Gastroesophageal sphincter (tissue), 4 donors: ENCODE data around the gene MOB3A. TPM values are rescaled to one million over a fixed set of nuclear protein-coding genes. Genes with fewer than 3 reads are reported as not detected.

Experiments
- ATAC-seq: fragments of 150-250 bp; one replicate; pipeline ENCODE4 v1.9.1; 2016; ENCODE audit warnings: mild to moderate bottlenecking, moderate library complexity
- H3K27ac ChIP-seq, 4 donors: fragments of 200-600 bp; sonication (generic) in 3 of 4; 1 replicate in 3 of 4; 2 replicates in 1 of 4; pipeline ENCODE4 v1.5.1; 2016 to 2019
- H3K27me3 ChIP-seq: fragments of 200-600 bp; sonication (generic); one replicate; pipeline ENCODE4 v1.5.1; 2019
- H3K36me3 ChIP-seq, 2 donors: fragments of 200-600 bp; sonication (generic); one replicate each; pipeline ENCODE4 v1.5.1; 2019; ENCODE audit warnings: control low read depth in 1 of 2
- H3K4me1 ChIP-seq, 3 donors: fragments of 200-600 bp; sonication (generic); 1 replicate in 2 of 3; 2 replicates in 1 of 3; pipeline ENCODE4 v1.5.1; 2016 to 2019; ENCODE audit warnings: control low read depth in 2 of 3
- H3K4me3 ChIP-seq, 2 donors: fragments of 200-600 bp; sonication (generic); one replicate each; pipeline ENCODE4 v1.5.1; 2019; ENCODE audit warnings: mild to moderate bottlenecking in 1 of 2, moderate library complexity in 1 of 2
- H3K9me3 ChIP-seq, 3 donors: fragments of 200-600 bp; sonication (generic); one replicate each; pipeline ENCODE4 v1.5.1; 2017 to 2019; ENCODE audit warnings: control low read depth in 2 of 3
- EP300 ChIP-seq: sonication (generic); formaldehyde crosslinking; IDR thresholded peaks from one replicate; pipeline ENCODE4 v1.6.1; 2017; ENCODE audit warnings: antibody characterized with exemption, mild to moderate bottlenecking
- POLR2A ChIP-seq, 2 donors: fragments of 450-650 bp; IDR thresholded peaks; one replicate each; pipeline ENCODE4 v1.6.1; 2017; ENCODE audit warnings: antibody characterized with exemption in 2 of 2, mild to moderate bottlenecking in 2 of 2, moderate library complexity in 1 of 2
- POLR2AphosphoS5 ChIP-seq: sonication (generic); formaldehyde crosslinking; IDR thresholded peaks from one replicate; pipeline ENCODE4 v1.6.1; 2017; ENCODE audit warnings: antibody characterized with exemption
- WGBS, 2 donors: methylation state at CpG; one replicate each; pipeline ENCODE4 v1.1.5; 2018; ENCODE audit warnings: low coverage in 1 of 2; 5-methylcytosine and 5-hydroxymethylcytosine counted together
- total RNA-seq, 4 donors: library from RNA; depleted of rRNA; stranded (reverse); fragments of >200 nt; gene quantifications; one replicate each; pipeline ENCODE4 v1.1.0, GENCODE V29; 2016
- TF ChIP-seq, protein P1 (sequence below), 4 experiments: fragments of 200-600 bp in 2 of 4; fragments of 450-650 bp in 2 of 4; sonication (generic) in 1 of 4; IDR thresholded peaks; one replicate each; pipeline ENCODE4 v1.5.1; 2017 to 2019; ENCODE audit warnings: antibody characterized with exemption in 4 of 4, mild to moderate bottlenecking in 2 of 4, moderate library complexity in 2 of 4

MOB3A gene
- total RNA-seq, 4 donors from 2014 or later = 29.0 to 69.9 (median 38.6) TPM

DNA sequence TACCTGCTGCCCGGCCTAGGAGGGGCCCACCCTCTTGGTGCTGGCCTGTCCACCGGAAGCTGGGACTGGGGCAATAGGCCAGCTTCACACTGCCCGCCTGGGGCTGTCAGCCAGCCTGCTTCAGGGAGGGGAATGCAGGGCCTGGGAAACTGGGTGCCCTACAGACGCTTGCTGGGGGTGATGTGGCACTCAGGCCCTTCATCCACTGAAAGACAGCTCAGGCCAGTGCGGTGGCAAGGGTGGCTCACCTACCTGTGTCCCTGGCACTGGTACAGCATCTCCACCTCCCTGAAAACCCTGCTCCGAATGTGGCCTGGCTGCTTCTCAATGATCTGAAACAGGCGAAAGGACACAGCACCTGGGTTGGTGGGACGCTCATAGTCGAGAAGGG is 52.9 kb downstream of the MOB3A start:
- H3K4me1 ChIP-seq = peaks cover 5 to 100% (median 70%) of the 10 kb centered on the region in 3 donors
- ATAC-seq = no peak
- H3K36me3 ChIP-seq = peaks cover 0 to 89% of the 10 kb centered on the region in 2 donors
- TF ChIP-seq POLR2AphosphoS5 = no peak
- TF ChIP-seq, protein P1, sequence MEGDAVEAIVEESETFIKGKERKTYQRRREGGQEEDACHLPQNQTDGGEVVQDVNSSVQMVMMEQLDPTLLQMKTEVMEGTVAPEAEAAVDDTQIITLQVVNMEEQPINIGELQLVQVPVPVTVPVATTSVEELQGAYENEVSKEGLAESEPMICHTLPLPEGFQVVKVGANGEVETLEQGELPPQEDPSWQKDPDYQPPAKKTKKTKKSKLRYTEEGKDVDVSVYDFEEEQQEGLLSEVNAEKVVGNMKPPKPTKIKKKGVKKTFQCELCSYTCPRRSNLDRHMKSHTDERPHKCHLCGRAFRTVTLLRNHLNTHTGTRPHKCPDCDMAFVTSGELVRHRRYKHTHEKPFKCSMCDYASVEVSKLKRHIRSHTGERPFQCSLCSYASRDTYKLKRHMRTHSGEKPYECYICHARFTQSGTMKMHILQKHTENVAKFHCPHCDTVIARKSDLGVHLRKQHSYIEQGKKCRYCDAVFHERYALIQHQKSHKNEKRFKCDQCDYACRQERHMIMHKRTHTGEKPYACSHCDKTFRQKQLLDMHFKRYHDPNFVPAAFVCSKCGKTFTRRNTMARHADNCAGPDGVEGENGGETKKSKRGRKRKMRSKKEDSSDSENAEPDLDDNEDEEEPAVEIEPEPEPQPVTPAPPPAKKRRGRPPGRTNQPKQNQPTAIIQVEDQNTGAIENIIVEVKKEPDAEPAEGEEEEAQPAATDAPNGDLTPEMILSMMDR (IDR thresholded peaks at IDR 0.05) = no peak
- TF ChIP-seq EP300 = no peak
- no peak for TF ChIP-seq POLR2A (IDR thresholded peaks at IDR 0.05)
- no peaks in the 10 kb centered on the region for H3K27me3 ChIP-seq
- no peaks in the 10 kb centered on the region for H3K9me3 ChIP-seq
- no CpG with 5 or more reads among the region's 9 CpGs for WGBS, 2 donors
- H3K4me3 ChIP-seq = no peak overlapping the region
- peak overlapping the region; percentile 69 to 99 (median 96) for H3K27ac ChIP-seq

DNA sequence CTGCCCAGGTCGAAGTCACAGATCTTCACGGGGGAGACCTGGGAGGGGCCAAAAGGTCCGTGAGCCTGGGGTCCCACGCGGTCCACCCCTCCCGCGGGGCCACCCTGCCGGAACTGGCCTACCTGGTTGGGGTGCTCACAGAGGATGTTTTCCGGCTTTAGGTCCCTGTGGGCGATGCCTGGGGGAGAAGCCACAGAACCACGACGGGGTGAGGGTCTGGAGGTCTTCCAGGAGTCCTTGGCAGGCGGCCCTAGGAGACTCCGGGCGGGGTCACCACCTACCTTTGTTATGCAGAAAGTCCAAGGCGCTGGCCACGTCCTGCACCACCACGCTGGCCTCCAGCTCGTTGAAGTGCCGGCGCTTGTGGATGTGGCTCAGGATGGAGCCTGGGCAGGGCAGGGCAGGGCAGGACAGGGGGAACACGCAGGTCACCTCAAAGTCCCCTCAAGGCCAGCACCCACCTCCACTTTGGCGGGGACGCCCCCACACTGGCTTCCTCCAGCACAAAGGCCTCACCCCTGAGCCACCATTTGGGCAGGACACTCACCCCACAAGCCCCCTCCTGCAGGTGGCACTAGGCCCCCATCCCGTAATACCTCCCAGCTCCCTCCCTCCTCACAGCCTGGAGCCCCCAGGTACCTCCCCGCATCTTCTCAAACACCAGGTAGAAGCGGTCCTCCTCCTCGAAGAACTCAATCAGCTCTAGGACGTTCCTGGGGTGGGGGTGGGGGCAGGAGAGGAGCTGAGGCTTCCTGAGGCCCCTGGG is 53.5 kb downstream of the MOB3A start:
- no CpG with 5 or more reads among the region's 29 CpGs for WGBS, 2 donors
- TF ChIP-seq POLR2A (IDR thresholded peaks at IDR 0.05) = peak in 1 of 2 donors; percentile 9
- TF ChIP-seq, protein P1 (IDR thresholded peaks at IDR 0.05) = no peak
- Histone ChIP-seq H3K36me3 (peaks cover 0 to 92% of the 10 kb centered on the region in 2 donors), H3K9me3 (no peaks in the 10 kb centered on the region), H3K27me3 (no peaks in the 10 kb centered on the region), H3K27ac (peak overlapping the region; percentile 69 to 99 (median 96)), H3K4me1 (peaks cover 0 to 100% (median 64%) of the 10 kb centered on the region in 3 donors), H3K4me3 (peak overlapping the region in 1 of 2 donors; percentile 37)
- ATAC-seq = no peak

DNA sequence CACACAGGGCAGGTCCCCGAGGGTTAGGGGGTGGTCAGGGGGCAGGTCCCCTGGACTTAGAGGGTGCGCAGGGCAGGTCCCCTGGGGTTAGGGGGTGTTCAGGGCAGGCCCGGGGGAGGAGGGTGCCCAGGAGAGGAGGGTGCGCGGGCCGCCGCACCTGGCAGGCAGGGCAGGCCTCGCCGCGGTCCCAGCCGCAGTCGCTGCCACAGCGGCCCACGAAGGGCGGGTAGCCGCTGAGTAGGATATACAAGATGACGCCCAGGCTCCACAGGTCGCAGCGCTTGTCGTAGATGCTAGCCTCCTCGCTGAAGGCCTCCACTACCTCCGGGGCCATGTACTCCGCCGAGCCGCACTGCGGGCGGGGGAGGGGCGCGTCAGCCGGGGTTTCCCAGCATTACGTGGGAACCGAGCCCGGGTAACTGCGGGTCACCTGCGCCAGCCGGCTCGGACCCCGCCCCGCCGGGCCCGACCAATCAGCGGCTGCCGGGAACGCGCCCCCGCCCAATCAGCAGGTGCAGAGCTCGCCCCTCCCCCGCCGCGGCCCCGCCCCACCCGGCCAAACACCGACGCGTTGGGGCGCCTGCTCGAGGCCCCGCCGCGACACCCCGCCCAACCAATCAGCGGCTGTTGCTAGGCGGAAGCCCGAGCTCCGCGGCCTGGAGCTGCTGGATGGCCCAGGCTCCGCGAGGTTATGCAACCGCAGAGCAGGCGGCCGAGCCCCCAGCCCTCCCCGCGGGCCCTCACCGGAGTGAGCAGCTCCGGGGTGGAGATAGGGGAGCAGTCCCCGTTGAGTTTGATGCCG is 54.2 kb downstream of the MOB3A start:
- no CpG with 5 or more reads among the region's 77 CpGs for WGBS, 2 donors
- Histone ChIP-seq H3K9me3 (no peaks in the 10 kb centered on the region), H3K4me1 (peaks cover 0 to 99% (median 56%) of the 10 kb centered on the region in 3 donors), H3K27me3 (no peaks in the 10 kb centered on the region), H3K4me3 (peak overlapping the region in 1 of 2 donors; percentile 47), H3K27ac (peak overlapping the region; percentile 79 to 99 (median 96)), H3K36me3 (peaks cover 0 to 84% of the 10 kb centered on the region in 2 donors)
- TF ChIP-seq POLR2AphosphoS5 (peak; percentile 85), POLR2A (IDR thresholded peaks at IDR 0.05) (peak; percentile 35 to 44)
- TF ChIP-seq, protein P1 (IDR thresholded peaks at IDR 0.05) = no peak
- peak; percentile 96 for ATAC-seq

DNA sequence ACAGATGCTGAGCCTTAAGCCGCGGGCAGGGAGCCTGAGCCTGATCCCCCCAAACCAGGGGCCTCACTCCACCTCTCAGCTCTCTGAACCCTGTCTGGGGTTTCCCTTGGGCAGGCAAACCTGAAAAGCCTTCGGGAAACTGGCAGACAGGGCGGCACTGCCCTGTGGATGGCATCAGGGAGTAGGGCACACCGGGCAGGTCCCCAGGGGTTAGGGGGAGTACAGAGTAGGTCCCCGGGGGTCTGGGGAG is 54.8 kb downstream of the MOB3A start:
- H3K36me3 ChIP-seq = peaks cover 0 to 79% of the 10 kb centered on the region in 2 donors
- peak overlapping the region; percentile 79 to 99 (median 96) for H3K27ac ChIP-seq
- TF ChIP-seq, protein P1 (IDR thresholded peaks at IDR 0.05) = no peak
- TF ChIP-seq POLR2AphosphoS5 = no peak
- TF ChIP-seq POLR2A (IDR thresholded peaks at IDR 0.05) = no peak
- H3K4me1 ChIP-seq = peaks cover 0 to 93% (median 51%) of the 10 kb centered on the region in 3 donors
- ATAC-seq = no peak
- WGBS, 2 donors = no CpG with 5 or more reads among the region's 6 CpGs
- no peaks in the 10 kb centered on the region for H3K27me3 ChIP-seq
- peak overlapping the region in 1 of 2 donors; percentile 47 for H3K4me3 ChIP-seq
- no peaks in the 10 kb centered on the region for H3K9me3 ChIP-seq
